ENCODE data around the gene GLIS2.
"Not testable (repeated sequence)": the region's sequence is repeated elsewhere in the genome, so short reads cannot be mapped to it uniquely, and the experiment has no call there.

Gene GLIS2

GRCh38 chr16:4321286-4322120 is 5.6 kb downstream of the GLIS2 start:
- no peak for DNase-seq

GRCh38 chr16:4322121-4323052 is 6.5 kb downstream of the GLIS2 start:
- DNase-seq: no peak

GRCh38 chr16:4323071-4323844 is 7.4 kb downstream of the GLIS2 start:
- DNase-seq: no peak

GRCh38 chr16:4323845-4324488 is 8.1 kb downstream of the GLIS2 start:
- peak; percentile 21 for DNase-seq

- DNase-seq: no peak
These were observed 8.8 kb downstream of the GLIS2 start for GRCh38 chr16:4324492-4325252.

GRCh38 chr16:4325253-4325758 is 9.4 kb downstream of the GLIS2 start:
- DNase-seq: no peak

- DNase-seq: no peak
These were observed 11.6 kb downstream of the GLIS2 start for GRCh38 chr16:4327386-4328045.

- peak; percentile 85 for DNase-seq
These were observed 12.3 kb downstream of the GLIS2 start for GRCh38 chr16:4328046-4328781.

- DNase-seq: peak; percentile 14
These were observed 13.2 kb downstream of the GLIS2 start for GRCh38 chr16:4328782-4329775.

GRCh38 chr16:4330277-4330874 is 14.5 kb downstream of the GLIS2 start:
- DNase-seq: peak; percentile 70

- DNase-seq: no peak
These were observed 16.2 kb downstream of the GLIS2 start for GRCh38 chr16:4332083-4332482.

GRCh38 chr16:4332623-4333307 is 16.9 kb downstream of the GLIS2 start:
- no peak for DNase-seq

- DNase-seq: no peak
These were observed 17.4 kb downstream of the GLIS2 start for GRCh38 chr16:4333308-4333638.

- not testable (repeated sequence) for DNase-seq
These were observed 17.8 kb downstream of the GLIS2 start for GRCh38 chr16:4333714-4334113.

- no peak for DNase-seq
These were observed 19.0 kb downstream of the GLIS2 start for GRCh38 chr16:4334724-4335495.

GRCh38 chr16:4336701-4337539 is 21.1 kb downstream of the GLIS2 start:
- DNase-seq: no peak

All from HCEC 1CT (cell line).